IMR-90 (cell line): Measurements from ENCODE around the gene STXBP6. TPM values are rescaled to one million over a fixed set of nuclear protein-coding genes. Genes with fewer than 3 reads are reported as not detected.

Source experiments
- ATAC-seq: fragments of 200-7000 bp; cut with Tn5 transposase; 2 replicates; pipeline ENCODE4 v1.9.1; 2020; ENCODE audit warnings: low read depth, mild to moderate bottlenecking, moderate library complexity
- BruUV-seq: library from RNA; stranded (reverse); fragments of 400-500 nt; replicated peaks from 2 replicates; lab custom pipeline; 2021; lab: Mats Ljungman, UMichigan
- CTCF ChIA-PET: fragments of 300-600 bp; formaldehyde crosslinking; extraction: SDS; loops from one replicate; lab custom pipeline; 2021; ENCODE audit warnings: antibody characterized with exemption; lab: Yijun Ruan, JAX
- POLR2A ChIA-PET: fragments of 300-600 bp; sonication (Branson Sonifier 250); formaldehyde crosslinking; loops from one replicate; lab custom pipeline; 2022; ENCODE audit warnings: antibody characterized with exemption; ENCODE audit not compliant: unreplicated experiment; lab: Charles Lee
- DNase-seq: peaks from one replicate; pipeline ENCODE4 v3.0.0; 2013
- H2AFZ ChIP-seq: replicated peaks from 2 replicates; pipeline ENCODE3; 2013; ENCODE audit warnings: low read length, mild to moderate bottlenecking; ENCODE audit not compliant: poor library complexity
- H2AK5ac ChIP-seq: 2 replicates; pipeline ENCODE4 v1.6.1; 2013; ENCODE audit warnings: low read depth, low read length, inconsistent platforms
- H2AK9ac ChIP-seq: replicated peaks from 2 replicates; pipeline ENCODE3; 2013; ENCODE audit warnings: mild to moderate bottlenecking, low read depth, low read length, moderate library complexity; ENCODE audit not compliant: poor library complexity
- H2BK120ac ChIP-seq: 2 replicates; pipeline ENCODE4 v1.6.1; 2013; ENCODE audit warnings: low read depth, low read length, inconsistent platforms
- H2BK15ac ChIP-seq: 3 replicates; pipeline ENCODE4 v1.6.1; 2013; ENCODE audit warnings: low read depth, low read length, inconsistent platforms
- H2BK20ac ChIP-seq: 2 replicates; pipeline ENCODE4 v1.6.1; 2013; ENCODE audit warnings: low read depth, mild to moderate bottlenecking, inconsistent platforms, low read length, moderate library complexity
- H2BK5ac ChIP-seq: 2 replicates; pipeline ENCODE4 v1.6.1; 2013; ENCODE audit warnings: mild to moderate bottlenecking, low read depth, low read length, inconsistent platforms; ENCODE audit not compliant: poor library complexity, severe bottlenecking
- H3K14ac ChIP-seq: replicated peaks from 2 replicates; pipeline ENCODE4 v1.6.1; 2013; ENCODE audit warnings: low read depth, low read length, inconsistent platforms
- H3K18ac ChIP-seq: 2 replicates; pipeline ENCODE4 v1.6.1; 2013; ENCODE audit warnings: low read depth, low read length, control low read depth
- H3K23ac ChIP-seq: 2 replicates; pipeline ENCODE4 v1.6.1; 2013; ENCODE audit warnings: low read depth, low read length, inconsistent platforms
- H3K27ac ChIP-seq: 2 replicates; pipeline ENCODE4 v1.5.1; 2013; ENCODE audit warnings: mild to moderate bottlenecking, control low read depth, low read length; ENCODE audit not compliant: insufficient read depth
- H3K27me3 ChIP-seq: 2 replicates; pipeline ENCODE4 v1.6.1; 2013; ENCODE audit warnings: low read length; ENCODE audit not compliant: control insufficient read depth, insufficient read depth
- H3K36me3 ChIP-seq: 2 replicates; pipeline ENCODE4 v1.6.1; 2013; ENCODE audit warnings: low read length, mixed read lengths; ENCODE audit not compliant: control insufficient read depth, insufficient read depth
- H3K4ac ChIP-seq: 2 replicates; pipeline ENCODE4 v1.6.1; 2013; ENCODE audit warnings: low read depth, low read length, inconsistent platforms
- H3K4me1 ChIP-seq: 2 replicates; pipeline ENCODE4 v1.6.1; 2013; ENCODE audit warnings: low read length, mixed read lengths; ENCODE audit not compliant: control insufficient read depth, insufficient read depth
- H3K4me2 ChIP-seq: 2 replicates; pipeline ENCODE4 v1.6.1; 2013; ENCODE audit warnings: low read depth, mild to moderate bottlenecking, control low read depth, low read length, moderate library complexity
- H3K4me3 ChIP-seq: 2 replicates; pipeline ENCODE4 v1.5.1; 2013; ENCODE audit warnings: low read depth, mild to moderate bottlenecking, control low read depth, low read length, moderate library complexity; ENCODE audit not compliant: insufficient read depth
- H3K56ac ChIP-seq: 2 replicates; pipeline ENCODE4 v1.6.1; 2013; ENCODE audit warnings: low read length, inconsistent platforms; ENCODE audit not compliant: insufficient read depth; ENCODE audit errors: extremely low read depth
- H3K79me1 ChIP-seq, 2 experiments: 2 replicates each; pipeline ENCODE4 v1.6.1; 2013; ENCODE audit warnings: low read length in 2 of 2, inconsistent platforms in 1 of 2, low read depth in 1 of 2
- H3K9ac ChIP-seq: 2 replicates; pipeline ENCODE4 v1.6.1; 2013; ENCODE audit warnings: low read depth, low read length, control low read depth
- H3K9me1 ChIP-seq: 2 replicates; pipeline ENCODE4 v1.6.1; 2013; ENCODE audit warnings: low read length, inconsistent platforms; ENCODE audit not compliant: insufficient read depth
- H3K9me3 ChIP-seq: 2 replicates; pipeline ENCODE4 v1.6.1; 2013; ENCODE audit warnings: low read length; ENCODE audit not compliant: control insufficient read depth, insufficient read depth
- H4K20me1 ChIP-seq: 2 replicates; pipeline ENCODE4 v1.6.1; 2013; ENCODE audit warnings: low read length, inconsistent platforms; ENCODE audit not compliant: insufficient read depth
- H4K5ac ChIP-seq: 2 replicates; pipeline ENCODE4 v1.6.1; 2013; ENCODE audit warnings: mild to moderate bottlenecking, low read depth, low read length, control low read depth
- H4K8ac ChIP-seq, 2 experiments: 2 replicates each; pipeline ENCODE4 v1.6.1; 2013; ENCODE audit warnings: low read depth in 2 of 2, low read length in 2 of 2, control low read depth in 1 of 2, inconsistent platforms in 1 of 2
- H4K91ac ChIP-seq: 2 replicates; pipeline ENCODE4 v1.6.1; 2013; ENCODE audit warnings: low read depth, low read length, inconsistent platforms; ENCODE audit not compliant: insufficient read depth
- CEBPB ChIP-seq: IDR thresholded peaks from 2 replicates; pipeline ENCODE4 v1.6.1; 2012; ENCODE audit warnings: low read depth, low read length, improper control_type of control experiment
- CHD1 ChIP-seq: IDR thresholded peaks from 2 replicates; pipeline ENCODE4 v1.6.1; 2012; ENCODE audit warnings: low read depth, low read length, improper control_type of control experiment
- FOS ChIP-seq: fragments of 150-350 bp; IDR thresholded peaks from 2 replicates; pipeline ENCODE4 v1.6.1; 2016; ENCODE audit warnings: low read depth, low read length
- MAZ ChIP-seq: IDR thresholded peaks from 2 replicates; pipeline ENCODE4 v1.6.1; 2012; ENCODE audit warnings: low read depth, mild to moderate bottlenecking, low read length, improper control_type of control experiment, moderate library complexity, borderline replicate concordance
- MXI1 ChIP-seq: IDR thresholded peaks from 2 replicates; pipeline ENCODE4 v1.6.1; 2012; ENCODE audit warnings: low read depth, mild to moderate bottlenecking, low read length, moderate library complexity, borderline replicate concordance
- NFE2L2 ChIP-seq: fragments of 150-350 bp; IDR thresholded peaks from 2 replicates; pipeline ENCODE4 v1.6.1; 2016; ENCODE audit warnings: low read depth, mild to moderate bottlenecking, low read length
- POLR2A ChIP-seq: IDR thresholded peaks from 2 replicates; pipeline ENCODE4 v1.6.1; 2012; ENCODE audit warnings: mild to moderate bottlenecking, low read depth, low read length
- RAD21 ChIP-seq: IDR thresholded peaks from 2 replicates; pipeline ENCODE4 v1.6.1; 2012; ENCODE audit warnings: low read length, improper control_type of control experiment
- RCOR1 ChIP-seq: IDR thresholded peaks from 2 replicates; pipeline ENCODE4 v1.6.1; 2012; ENCODE audit warnings: mild to moderate bottlenecking, low read length, improper control_type of control experiment; ENCODE audit not compliant: insufficient replicate concordance
- WGBS, 2 experiments: methylation state at CpG; one replicate each; pipeline versions ENCODE4 v1.1.5 to v1.1.7; 2013; ENCODE audit warnings: missing lambda C conversion rate in 2 of 2; ENCODE audit not compliant: insufficient read length in 1 of 2; ENCODE audit errors: extremely low coverage in 2 of 2; 5-methylcytosine and 5-hydroxymethylcytosine counted together
- dilution Hi-C: fragments of 300-500 bp; cut with HindIII; formaldehyde crosslinking; loops from one replicate; pipeline ENCODE4 v1.14.3; 2018; ENCODE audit warnings: low sequenced_read_pairs; ENCODE audit not compliant: unreplicated experiment
- in situ Hi-C: fragments of 300-500 bp; cut with MboI; formaldehyde crosslinking; loops from 3 replicates; pipeline ENCODE4 v1.14.3; 2019; ENCODE audit warnings: low sequenced_read_pairs, inconsistent platforms, mixed read lengths
- intact Hi-C: fragments of 100-400 bp; cut with micrococcal nuclease; formaldehyde crosslinking; loops from 2 replicates; pipeline ENCODE4 v1.10.0; 2022
- polyA plus RNA-seq, 3 experiments: library from polyadenylated mRNA; depleted of rRNA; stranded (reverse); fragments of >200 nt; gene quantifications; 2 replicates each; pipeline ENCODE4 v1.2.3, GENCODE V29; 2012; ENCODE audit warnings: low replicate concordance in 1 of 3
- total RNA-seq: library from RNA; depleted of rRNA; stranded (reverse); fragments of >200 nt; gene quantifications from 2 replicates; pipeline ENCODE4 v1.2.3, GENCODE V29; 2012
- TF ChIP-seq, protein P1 (sequence below): fragments of 150-350 bp; IDR thresholded peaks from 2 replicates; pipeline ENCODE4 v1.6.1; 2016; ENCODE audit warnings: low read depth, mild to moderate bottlenecking, low read length, moderate library complexity, borderline replicate concordance

STXBP6 gene
- total and polyA plus RNA-seq, 2 of the 4 experiments (the other 2 are of a cell fraction) = 14.2 to 14.3 TPM

DNA sequence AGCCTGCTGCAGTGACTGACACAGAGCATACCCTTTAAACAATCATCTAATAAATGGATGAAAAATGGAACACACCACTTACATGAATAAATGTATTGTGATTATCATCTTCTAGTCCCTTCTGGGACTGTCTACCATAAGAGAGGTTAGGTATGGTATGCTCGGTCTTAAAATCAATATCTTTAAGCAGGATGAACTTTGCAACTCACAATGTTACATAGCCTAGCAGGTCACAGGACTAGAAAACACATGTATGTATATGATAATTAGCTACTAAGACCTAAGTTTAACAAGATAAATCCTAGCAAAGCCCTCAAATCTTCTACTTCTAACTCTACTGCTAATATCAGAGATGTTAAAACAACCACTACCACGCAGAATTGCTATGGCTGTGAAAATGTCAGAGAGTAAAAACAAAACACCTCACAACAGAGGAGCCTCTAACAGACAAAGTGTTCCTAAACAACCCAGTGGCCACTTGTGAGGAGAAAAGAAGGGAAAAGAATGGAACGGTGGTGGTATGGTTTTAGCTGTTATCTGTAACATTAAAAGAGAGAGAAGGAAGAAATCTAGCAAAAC lies 139.4 kb downstream of the STXBP6 start:
- Histone ChIP-seq H2AFZ (no peak overlapping the region), H3K9ac (no peak overlapping the region), H2BK5ac (no peak overlapping the region), H3K36me3 (no peaks in the 10 kb centered on the region), H3K9me1 (no peaks in the 10 kb centered on the region; the same call in 1 of the 2 replicates), H3K4me1 (peaks cover 4% of the 10 kb centered on the region; the same call in 1 of the 2 replicates), H3K27ac (no peak overlapping the region), H3K4me2 (no peak overlapping the region), H2BK15ac (no peak overlapping the region), H3K23ac (no peak overlapping the region), H3K9me3 (no peaks in the 10 kb centered on the region), H3K56ac (no peak overlapping the region), H4K5ac (no peak overlapping the region), H3K4me3 (no peak overlapping the region), H3K18ac (no peak overlapping the region), H3K27me3 (no peaks in the 10 kb centered on the region), H2AK9ac (no peak overlapping the region), H4K91ac (no peak overlapping the region), H2AK5ac (no peak overlapping the region), H4K8ac (no peak overlapping the region), H3K4ac (no peak overlapping the region), H3K14ac (no peak overlapping the region), H2BK120ac (no peak overlapping the region), H3K79me1 (no peaks in the 10 kb centered on the region; a peak in 1 of 4 replicates), H4K20me1 (no peaks in the 10 kb centered on the region), H2BK20ac (no peak overlapping the region)
- ATAC-seq = no peak
- in situ Hi-C loops = no loop called here
- intact Hi-C loops = no loop called here
- no peak for DNase-seq
- ChIA-PET POLR2A (no interaction called here), CTCF (no interaction called here)
- whole genome bisulfite sequencing, 2 experiments = no CpG with 5 or more reads among the region's 3 CpGs
- dilution Hi-C loops = no loop called here
- TF ChIP-seq RAD21 (no peak), CEBPB (no peak), FOS (no peak), MXI1 (no peak), CHD1 (no peak), NFE2L2 (no peak), MAZ (no peak), POLR2A (no peak), RCOR1 (no peak)
- TF ChIP-seq, protein P1, sequence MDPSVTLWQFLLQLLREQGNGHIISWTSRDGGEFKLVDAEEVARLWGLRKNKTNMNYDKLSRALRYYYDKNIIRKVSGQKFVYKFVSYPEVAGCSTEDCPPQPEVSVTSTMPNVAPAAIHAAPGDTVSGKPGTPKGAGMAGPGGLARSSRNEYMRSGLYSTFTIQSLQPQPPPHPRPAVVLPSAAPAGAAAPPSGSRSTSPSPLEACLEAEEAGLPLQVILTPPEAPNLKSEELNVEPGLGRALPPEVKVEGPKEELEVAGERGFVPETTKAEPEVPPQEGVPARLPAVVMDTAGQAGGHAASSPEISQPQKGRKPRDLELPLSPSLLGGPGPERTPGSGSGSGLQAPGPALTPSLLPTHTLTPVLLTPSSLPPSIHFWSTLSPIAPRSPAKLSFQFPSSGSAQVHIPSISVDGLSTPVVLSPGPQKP = no peak
- no TSS peak for BruUV-seq
